ENCODE data around the gene STK11.

The STK11 gene, protein sequence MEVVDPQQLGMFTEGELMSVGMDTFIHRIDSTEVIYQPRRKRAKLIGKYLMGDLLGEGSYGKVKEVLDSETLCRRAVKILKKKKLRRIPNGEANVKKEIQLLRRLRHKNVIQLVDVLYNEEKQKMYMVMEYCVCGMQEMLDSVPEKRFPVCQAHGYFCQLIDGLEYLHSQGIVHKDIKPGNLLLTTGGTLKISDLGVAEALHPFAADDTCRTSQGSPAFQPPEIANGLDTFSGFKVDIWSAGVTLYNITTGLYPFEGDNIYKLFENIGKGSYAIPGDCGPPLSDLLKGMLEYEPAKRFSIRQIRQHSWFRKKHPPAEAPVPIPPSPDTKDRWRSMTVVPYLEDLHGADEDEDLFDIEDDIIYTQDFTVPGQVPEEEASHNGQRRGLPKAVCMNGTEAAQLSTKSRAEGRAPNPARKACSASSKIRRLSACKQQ

DNA sequence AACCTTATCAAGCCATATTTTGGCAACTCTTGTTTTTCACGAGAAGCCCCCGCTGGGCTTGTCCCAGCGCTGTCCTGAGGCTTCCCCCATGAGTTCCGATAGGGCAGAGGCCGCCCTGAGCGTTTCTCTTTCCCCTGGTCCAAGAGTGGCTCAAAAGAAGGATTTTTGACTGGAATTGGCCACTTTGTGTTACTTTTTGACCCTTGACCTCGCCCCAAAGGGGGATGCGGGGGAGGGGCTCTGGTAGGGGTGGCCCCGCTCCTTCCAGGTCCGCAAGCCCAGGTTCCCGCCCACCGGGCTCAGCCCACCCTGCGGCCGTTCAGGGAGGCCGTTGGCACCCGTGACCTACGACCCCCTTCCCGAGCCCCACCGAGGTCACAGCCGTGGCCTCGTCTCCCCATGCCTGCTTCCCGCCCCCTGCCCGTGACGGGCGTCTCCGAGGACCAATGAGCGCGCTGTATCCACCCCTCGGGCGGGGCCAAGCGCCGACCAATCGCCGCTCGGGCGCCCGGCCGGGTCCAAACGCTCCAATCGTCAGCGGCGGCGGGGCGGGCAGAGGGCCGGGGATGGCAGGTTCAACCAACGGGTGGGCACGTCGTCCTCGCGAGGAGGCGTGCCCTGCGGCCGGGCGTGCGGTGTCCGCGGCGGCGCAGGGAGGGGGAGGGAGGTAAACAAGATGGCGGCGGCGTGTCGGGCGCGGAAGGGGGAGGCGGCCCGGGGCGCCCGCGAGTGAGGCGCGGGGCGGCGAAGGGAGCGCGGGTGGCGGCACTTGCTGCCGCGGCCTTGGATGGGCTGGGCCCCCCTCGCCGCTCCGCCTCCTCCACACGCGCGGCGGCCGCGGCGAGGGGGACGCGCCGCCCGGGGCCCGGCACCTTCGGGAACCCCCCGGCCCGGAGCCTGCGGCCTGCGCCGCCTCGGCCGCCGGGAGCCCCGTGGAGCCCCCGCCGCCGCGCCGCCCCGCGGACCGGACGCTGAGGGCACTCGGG is at the start of gene STK11:
Gene STK11 (plus strand): TSS at position 665 of the 986 bp plus-strand sequence. CDS start 1,136 bp downstream, outside the sequence.
- peak within 1 kb of the TSS; percentile 94 to 99 (median 98) for H3K9ac ChIP-seq
- peak within 1 kb of the TSS; percentile 85 to 99 (median 94) for H3K4me3 ChIP-seq
- peaks cover 35 to 45% (median 43%) of the 10 kb centered on the region in 11 experiments for H4K20me1 ChIP-seq
- TF ChIP-seq Cebpa-rat (IDR thresholded peaks at IDR 0.05) = no peak
- peaks cover 8 to 26% (median 17%) of the 10 kb centered on the region in 11 experiments; a peak in 20 of 22 replicates for H3K36me3 ChIP-seq
- H3K4me1 ChIP-seq = peaks cover 51 to 57% (median 54%) of the 10 kb centered on the region in 10 experiments
- peak within 1 kb of the TSS; percentile 86 to 100 (median 98) for H3K4me2 ChIP-seq
- no peaks in the 10 kb centered on the region for H3K9me3 ChIP-seq (replicated peaks in 1 of 11)
- H3K27ac ChIP-seq = peak within 1 kb of the TSS; percentile 86 to 96 (median 95)
- H3K27me3 ChIP-seq = no peaks in the 10 kb centered on the region

- Histone ChIP-seq H3K27me3 (no peaks in the 10 kb centered on the region), H3K4me2 (peak overlapping the region in 3 of 11 experiments; percentile 60 to 73 (median 68); a peak in 6 of 22 replicates), H3K36me3 (peaks cover 26 to 77% (median 53%) of the 10 kb centered on the region in 11 experiments), H3K4me1 (peaks cover 22 to 52% (median 39%) of the 10 kb centered on the region in 10 experiments), H3K27ac (peak overlapping the region in 3 of 11 experiments; percentile 45 to 68 (median 66); a peak in 2 of 22 replicates), H3K4me3 (no peak overlapping the region), H3K9ac (peak overlapping the region in 2 of 11 experiments; percentile 49 to 70; a peak in 3 of 22 replicates), H3K9me3 (replicated peaks in 1 of 11) (no peaks in the 10 kb centered on the region), H4K20me1 (peaks cover 65 to 92% (median 86%) of the 10 kb centered on the region in 11 experiments)
- TF ChIP-seq Cebpa-rat (IDR thresholded peaks at IDR 0.05) = no peak
Measured at GRCh38 chr19:1156305-1156801, 49.2 kb upstream of the STK11 start.

DNA sequence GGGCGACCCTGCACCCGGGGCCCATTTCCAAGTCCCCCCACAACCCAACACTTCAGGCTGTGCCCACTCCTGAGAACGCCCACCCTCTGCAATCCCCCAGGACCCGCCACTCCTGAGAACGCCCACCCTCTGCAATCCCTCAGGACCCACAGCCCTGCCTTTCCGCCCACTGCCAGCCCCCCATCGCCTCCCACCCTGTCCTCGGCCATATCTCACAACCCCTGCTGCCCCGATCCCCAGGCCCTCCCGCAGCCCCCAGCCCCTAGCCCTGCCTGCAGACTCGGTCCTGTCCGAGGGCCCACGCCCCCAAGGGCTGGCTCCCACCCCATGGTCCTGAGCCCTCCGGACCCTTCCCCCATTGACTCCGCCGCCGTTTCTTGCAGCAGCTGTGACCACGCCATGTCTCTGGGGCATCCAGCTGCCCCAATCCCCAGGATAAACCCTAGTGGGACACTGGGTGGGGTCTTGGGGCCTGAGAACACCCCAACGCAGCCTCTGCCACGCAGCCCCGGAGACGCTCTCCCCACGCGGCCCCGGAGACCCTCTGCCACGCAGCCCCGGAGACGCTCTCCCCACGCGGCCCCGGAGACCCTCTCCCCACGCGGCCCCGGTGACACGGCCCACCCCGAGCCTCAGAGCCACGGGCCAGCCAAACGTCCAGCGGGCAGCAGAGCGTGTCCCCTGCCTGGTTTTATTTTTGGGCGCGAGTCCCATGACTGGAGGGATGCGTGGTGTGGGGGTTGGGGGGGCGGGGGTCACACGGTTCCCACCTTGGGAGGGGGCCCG is 48.6 kb upstream of the STK11 start:
- H3K9me3 ChIP-seq (replicated peaks in 1 of 11) = no peaks in the 10 kb centered on the region
- H3K36me3 ChIP-seq = peaks cover 20 to 70% (median 46%) of the 10 kb centered on the region in 11 experiments
- H3K4me2 ChIP-seq = peak overlapping the region in 3 of 11 experiments; percentile 16 to 73 (median 68); a peak in 2 of 22 replicates
- H3K27ac ChIP-seq = no peak overlapping the region
- no peak overlapping the region for H3K9ac ChIP-seq
- H3K4me3 ChIP-seq = no peak overlapping the region
- no peaks in the 10 kb centered on the region for H3K27me3 ChIP-seq
- TF ChIP-seq Cebpa-rat (IDR thresholded peaks at IDR 0.05) = no peak
- H4K20me1 ChIP-seq = peaks cover 66 to 92% (median 85%) of the 10 kb centered on the region in 11 experiments
- peaks cover 25 to 53% (median 42%) of the 10 kb centered on the region in 10 experiments for H3K4me1 ChIP-seq

GRCh38 chr19:1157931-1158884 is 47.4 kb upstream of the STK11 start:
- H4K20me1 ChIP-seq = peaks cover 76 to 92% (median 86%) of the 10 kb centered on the region in 11 experiments
- H3K27ac ChIP-seq = no peak overlapping the region
- peaks cover 9 to 59% (median 35%) of the 10 kb centered on the region in 11 experiments; a peak in 17 of 22 replicates for H3K36me3 ChIP-seq

GRCh38 chr19:1158885-1159448 is 46.6 kb upstream of the STK11 start:
- no peaks in the 10 kb centered on the region for H3K27me3 ChIP-seq
- peaks cover 5 to 51% (median 28%) of the 10 kb centered on the region in 11 experiments; a peak in 17 of 22 replicates for H3K36me3 ChIP-seq
- no peak for TF ChIP-seq Cebpa-rat (IDR thresholded peaks at IDR 0.05)
- H3K27ac ChIP-seq = no peak overlapping the region
- H3K4me3 ChIP-seq = no peak overlapping the region
- H4K20me1 ChIP-seq = peaks cover 81 to 92% (median 86%) of the 10 kb centered on the region in 11 experiments
- no peaks in the 10 kb centered on the region for H3K9me3 ChIP-seq (replicated peaks in 1 of 11)
- peaks cover 44 to 71% (median 59%) of the 10 kb centered on the region in 10 experiments for H3K4me1 ChIP-seq
- no peak overlapping the region for H3K9ac ChIP-seq
- H3K4me2 ChIP-seq = peak overlapping the region in 1 of 11 experiments; percentile 28; a peak in 1 of 22 replicates

More at GRCh38 chr19:1157931-1158884, 47.4 kb upstream of the STK11 start:
- no peaks in the 10 kb centered on the region for H3K27me3 ChIP-seq
- no peaks in the 10 kb centered on the region for H3K9me3 ChIP-seq (replicated peaks in 1 of 11)
- H3K4me2 ChIP-seq = peak overlapping the region in 7 of 11 experiments; percentile 14 to 44 (median 26); a peak in 11 of 22 replicates
- H3K4me1 ChIP-seq = peaks cover 36 to 63% (median 52%) of the 10 kb centered on the region in 10 experiments
- no peak for TF ChIP-seq Cebpa-rat (IDR thresholded peaks at IDR 0.05)
- no peak overlapping the region for H3K4me3 ChIP-seq
- H3K9ac ChIP-seq = no peak overlapping the region; a peak in 1 of 22 replicates

- Histone ChIP-seq H3K27me3 (no peaks in the 10 kb centered on the region), H3K36me3 (peaks cover 0 to 40% (median 18%) of the 10 kb centered on the region in 11 experiments; a peak in 15 of 22 replicates), H3K4me2 (peak overlapping the region in 10 of 11 experiments; percentile 1 to 75 (median 53); a peak in 16 of 22 replicates), H3K9ac (peak overlapping the region in 5 of 11 experiments; percentile 8 to 24 (median 18); a peak in 3 of 22 replicates), H3K9me3 (replicated peaks in 1 of 11) (no peaks in the 10 kb centered on the region), H3K4me3 (no peak overlapping the region), H3K4me1 (peaks cover 45 to 71% (median 60%) of the 10 kb centered on the region in 10 experiments), H4K20me1 (peaks cover 78 to 92% (median 81%) of the 10 kb centered on the region in 11 experiments), H3K27ac (peak overlapping the region in 1 of 11 experiments; percentile 15; a peak in 1 of 22 replicates)
- no peak for TF ChIP-seq Cebpa-rat (IDR thresholded peaks at IDR 0.05)
Measured at GRCh38 chr19:1159864-1160595, 45.5 kb upstream of the STK11 start.

Data from BLaER1 treated with 17β-estradiol and CSF1 and Interleukin-3, amounts not matched to agents 10 nM and 100 nM (cell line).